RWPE1 (cell line): ENCODE results near the gene MAP1LC3B.

Source experiments
- CTCF ChIA-PET: fragments of 350-600 bp; sonication (Branson Sonifier 250); formaldehyde crosslinking; extraction: SDS; loops from one replicate; lab custom pipeline; 2021; lab: Yijun Ruan, JAX
- POLR2A ChIA-PET: fragments of 400-600 bp; formaldehyde crosslinking; extraction: SDS; loops from one replicate; lab custom pipeline; 2020; ENCODE audit warnings: antibody characterized with exemption; ENCODE audit not compliant: low non-redundant PET; lab: Yijun Ruan, JAX
- DNase-seq: peaks from one replicate; pipeline ENCODE4 v3.0.0; 2012; ENCODE audit warnings: low spot score
- H3K27ac ChIP-seq: fragments of 450-650 bp; 2 replicates; pipeline ENCODE4 v1.5.1; 2017
- TF ChIP-seq, protein P1 (sequence below): fragments of 450-650 bp; conservative IDR thresholded peaks from 2 replicates; pipeline ENCODE4 v1.5.1; 2017; ENCODE audit warnings: low read depth, mild to moderate bottlenecking

Gene MAP1LC3B

DNA sequence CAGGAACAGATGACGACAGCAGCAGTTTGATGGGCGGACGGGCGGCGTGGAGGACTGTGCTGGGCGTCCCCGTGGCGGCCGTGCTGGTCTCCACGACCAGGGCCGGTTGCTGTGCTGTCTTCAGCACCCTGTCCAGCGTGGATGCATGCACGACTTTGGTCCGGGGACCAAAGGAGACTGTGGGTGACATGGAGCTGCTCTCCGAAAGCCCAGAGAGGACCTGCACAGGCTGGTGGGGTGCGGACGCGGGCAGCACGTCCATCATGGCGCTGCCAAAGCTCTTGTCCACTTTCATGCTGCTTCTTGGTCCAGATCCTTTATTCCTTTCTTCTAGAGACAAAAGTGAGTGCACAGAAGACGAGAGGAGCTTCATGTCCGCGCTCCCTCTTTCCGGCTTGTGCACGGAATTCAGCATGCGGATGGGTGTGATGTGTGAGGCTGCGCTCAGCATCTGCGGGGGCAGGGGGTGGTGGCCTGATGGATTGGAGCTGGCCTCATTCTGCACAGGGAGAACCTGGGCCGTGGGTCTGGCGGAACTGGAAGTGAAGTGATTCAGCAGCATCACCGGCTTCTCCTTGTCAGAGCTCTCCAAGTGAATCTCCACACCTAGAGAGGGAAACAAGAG is 20.3 kb downstream of the MAP1LC3B start:
- TF ChIP-seq, protein P1, sequence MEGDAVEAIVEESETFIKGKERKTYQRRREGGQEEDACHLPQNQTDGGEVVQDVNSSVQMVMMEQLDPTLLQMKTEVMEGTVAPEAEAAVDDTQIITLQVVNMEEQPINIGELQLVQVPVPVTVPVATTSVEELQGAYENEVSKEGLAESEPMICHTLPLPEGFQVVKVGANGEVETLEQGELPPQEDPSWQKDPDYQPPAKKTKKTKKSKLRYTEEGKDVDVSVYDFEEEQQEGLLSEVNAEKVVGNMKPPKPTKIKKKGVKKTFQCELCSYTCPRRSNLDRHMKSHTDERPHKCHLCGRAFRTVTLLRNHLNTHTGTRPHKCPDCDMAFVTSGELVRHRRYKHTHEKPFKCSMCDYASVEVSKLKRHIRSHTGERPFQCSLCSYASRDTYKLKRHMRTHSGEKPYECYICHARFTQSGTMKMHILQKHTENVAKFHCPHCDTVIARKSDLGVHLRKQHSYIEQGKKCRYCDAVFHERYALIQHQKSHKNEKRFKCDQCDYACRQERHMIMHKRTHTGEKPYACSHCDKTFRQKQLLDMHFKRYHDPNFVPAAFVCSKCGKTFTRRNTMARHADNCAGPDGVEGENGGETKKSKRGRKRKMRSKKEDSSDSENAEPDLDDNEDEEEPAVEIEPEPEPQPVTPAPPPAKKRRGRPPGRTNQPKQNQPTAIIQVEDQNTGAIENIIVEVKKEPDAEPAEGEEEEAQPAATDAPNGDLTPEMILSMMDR: no peak
- no peak overlapping the region for H3K27ac ChIP-seq
- CTCF ChIA-PET: interaction anchor here (1.1 kb wide), 1 partner anchor 224 kb away, joined by 4 read pairs; no protein-coding TSS in a partner anchor
- no peak for DNase-seq
- POLR2A ChIA-PET: no interaction called here

DNA sequence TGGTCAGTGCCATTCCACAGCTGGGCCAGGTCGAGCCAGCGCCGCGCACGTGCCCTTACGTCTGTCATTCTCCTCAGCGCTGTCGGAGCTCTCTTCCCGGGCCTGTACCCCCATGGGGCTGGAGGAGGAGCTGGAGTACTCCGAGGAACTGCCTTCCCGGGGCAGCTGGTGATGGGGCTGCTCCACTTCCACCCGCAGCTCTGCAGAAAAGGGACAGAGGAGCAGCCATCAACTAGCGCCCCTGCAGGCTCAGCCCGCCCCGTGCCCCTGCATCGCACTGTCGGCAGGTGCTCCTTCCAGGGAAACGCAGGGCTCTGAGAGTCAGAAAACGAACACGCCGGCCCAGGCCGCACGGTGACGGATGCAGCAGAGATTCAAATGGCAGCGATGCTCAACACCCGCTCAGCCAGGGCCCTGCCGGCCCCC is 20.9 kb downstream of the MAP1LC3B start:
- H3K27ac ChIP-seq: no peak overlapping the region
- DNase-seq: no peak
- CTCF ChIA-PET: interaction anchor here (1.1 kb wide), 1 partner anchor 223 kb away, joined by 4 read pairs; no protein-coding TSS in a partner anchor
- TF ChIP-seq, protein P1: no peak
- POLR2A ChIA-PET: no interaction called here

- ChIA-PET POLR2A (no interaction called here), CTCF (no interaction called here)
- TF ChIP-seq, protein P1: no peak
- no peak overlapping the region for H3K27ac ChIP-seq
- DNase-seq: no peak
Measured at GRCh38 chr16:87414251-87414680, 22.1 kb downstream of the MAP1LC3B start.

DNA sequence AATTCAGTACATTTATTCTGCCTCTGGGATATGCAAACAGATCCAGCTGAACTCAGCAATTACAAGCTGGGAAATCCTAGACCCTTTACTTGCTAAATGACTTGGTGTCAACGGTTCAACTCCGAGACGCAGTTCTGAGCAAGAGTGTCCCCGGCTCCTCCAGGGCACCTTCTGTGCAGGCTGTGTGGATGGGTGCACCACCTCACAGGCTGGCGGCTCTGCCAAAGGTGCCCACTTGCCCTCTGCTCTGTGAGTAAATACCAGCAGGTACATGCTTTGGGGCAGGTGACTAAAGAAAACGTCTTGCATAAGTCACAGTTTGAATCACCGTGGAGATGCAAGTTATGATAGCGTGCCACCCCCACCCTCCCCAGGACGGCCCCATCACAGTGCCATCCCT is 23.3 kb downstream of the MAP1LC3B start:
- no peak for DNase-seq
- ChIA-PET CTCF (interaction anchor here (0.6 to 2.8 kb wide), 3 partner anchors 174 to 834 kb away, joined by 3 to 35 read pairs (median 4); no protein-coding TSS in a partner anchor), POLR2A (no interaction called here)
- TF ChIP-seq, protein P1: no peak
- no peak overlapping the region for H3K27ac ChIP-seq

DNA sequence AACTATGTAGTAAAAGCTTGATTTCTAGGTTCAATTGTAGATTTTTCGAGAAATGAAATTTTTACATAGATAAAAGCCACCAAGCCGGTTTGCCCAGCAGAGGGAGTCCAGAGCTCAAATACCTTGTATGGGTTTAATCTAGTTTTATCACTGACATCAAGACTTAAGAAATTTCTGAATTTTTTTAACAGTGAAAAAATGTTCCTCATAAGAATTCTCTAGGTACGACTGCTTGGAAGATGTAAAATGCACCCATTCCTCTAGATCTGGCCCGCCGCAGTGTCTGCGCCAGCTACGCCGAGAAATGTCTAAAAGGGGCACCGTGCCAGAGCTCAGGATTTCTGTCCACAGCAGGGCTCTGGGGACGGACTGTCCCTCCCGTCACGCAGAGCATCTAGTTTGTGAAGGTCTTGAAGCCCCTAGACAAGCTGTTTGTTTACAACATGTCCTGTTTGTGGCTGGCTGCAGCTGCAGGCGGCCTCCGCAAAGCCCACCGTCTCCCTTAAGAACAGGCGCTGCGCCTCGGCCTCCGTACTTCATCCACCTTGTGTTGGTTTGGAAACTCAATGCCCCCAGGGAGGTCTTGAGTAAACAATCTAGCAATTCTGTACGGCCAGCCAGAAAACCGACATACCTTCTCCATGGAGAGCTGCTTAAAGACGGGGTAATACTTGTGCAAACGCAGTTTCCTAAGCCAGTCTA is 24.8 kb downstream of the MAP1LC3B start:
- TF ChIP-seq, protein P1: peak; percentile 73
- ChIA-PET POLR2A (interaction anchor here (0.5 kb wide), 1 partner anchor 53 kb away, joined by 3 read pairs; no protein-coding TSS in a partner anchor), CTCF (interaction anchor here (0.6 to 2.8 kb wide), 7 partner anchors 10 to 1137 kb away, joined by 3 to 35 read pairs (median 4); no protein-coding TSS in a partner anchor)
- DNase-seq: no peak
- H3K27ac ChIP-seq: peak overlapping the region; percentile 29

- peak overlapping the region; percentile 29 for H3K27ac ChIP-seq
- TF ChIP-seq, protein P1: no peak
- ChIA-PET CTCF (interaction anchor here (0.6 to 2.8 kb wide), 5 partner anchors 9 to 296 kb away, joined by 3 to 35 read pairs (median 6); no protein-coding TSS in a partner anchor), POLR2A (no interaction called here)
- no peak for DNase-seq
Measured at GRCh38 chr16:87417528-87417910, 25.4 kb downstream of the MAP1LC3B start.
